Measurements from ENCODE around the gene RCHY1. TPM values are rescaled to one million over a fixed set of nuclear protein-coding genes. Genes with fewer than 3 reads are reported as not detected.

The RCHY1 gene
- total RNA-seq, 2 experiments from 2014 or later, result 20.0 to 25.3 TPM

GRCh38 chr4:75490155-75490554, 24.0 kb downstream of the RCHY1 start:
- Mint-ChIP-seq H3K4me3 (no peak overlapping the region), H3K36me3 (ENCODE audit: low read depth) (peaks cover 36% of the 10 kb centered on the region), H3K27me3 (ENCODE audit: low read depth) (no peaks in the 10 kb centered on the region), H3K9me3 (ENCODE audit: insufficient read depth) (no peaks in the 10 kb centered on the region), H3K27ac (no peak overlapping the region), H3K4me1 (ENCODE audit: low read depth) (no peaks in the 10 kb centered on the region)
- ATAC-seq (no peak), DNase-seq (no peak)
- CTCF ChIA-PET, result interaction anchor here (0.6 to 1.5 kb wide), 2 partner anchors 18 to 607 kb away, joined by 3 read pairs; no protein-coding TSS in a partner anchor
- POLR2A ChIA-PET, result no interaction called here

GRCh38 chr4:75484190-75484589, 30.0 kb downstream of the RCHY1 start:
- Mint-ChIP-seq H3K27me3 (ENCODE audit: low read depth) (no peaks in the 10 kb centered on the region), H3K4me1 (ENCODE audit: low read depth) (no peaks in the 10 kb centered on the region), H3K36me3 (ENCODE audit: low read depth) (peaks cover 44% of the 10 kb centered on the region), H3K9me3 (ENCODE audit: insufficient read depth) (no peaks in the 10 kb centered on the region), H3K4me3 (no peak overlapping the region), H3K27ac (no peak overlapping the region)
- no peak for ATAC-seq
- ChIA-PET POLR2A (no interaction called here), CTCF (no interaction called here)
- no peak for DNase-seq

GRCh38 chr4:75477201-75477600, 37.0 kb downstream of the RCHY1 start:
- Mint-ChIP-seq H3K27ac (no peak overlapping the region), H3K4me3 (no peak overlapping the region), H3K4me1 (ENCODE audit: low read depth) (no peaks in the 10 kb centered on the region), H3K27me3 (ENCODE audit: low read depth) (no peaks in the 10 kb centered on the region), H3K36me3 (ENCODE audit: low read depth) (peaks cover 59% of the 10 kb centered on the region), H3K9me3 (ENCODE audit: insufficient read depth) (peaks cover 15% of the 10 kb centered on the region)
- DNase-seq (no peak), ATAC-seq (no peak)
- POLR2A ChIA-PET, result interaction anchor here (0.6 kb wide), 1 partner anchor 1897 kb away, joined by 5 read pairs; no protein-coding TSS in a partner anchor
- CTCF ChIA-PET, result no interaction called here

- H3K9me3 Mint-ChIP-seq (ENCODE audit: insufficient read depth), result no peaks in the 10 kb centered on the region
- H3K27ac Mint-ChIP-seq, result no peak overlapping the region
- ATAC-seq, result no peak
- peaks cover 8% of the 10 kb centered on the region for H3K36me3 Mint-ChIP-seq (ENCODE audit: low read depth)
- H3K4me1 Mint-ChIP-seq (ENCODE audit: low read depth), result no peaks in the 10 kb centered on the region
- CTCF ChIA-PET, result no interaction called here
- H3K4me3 Mint-ChIP-seq, result no peak overlapping the region
- no peaks in the 10 kb centered on the region for H3K27me3 Mint-ChIP-seq (ENCODE audit: low read depth)
- no peak for DNase-seq
- POLR2A ChIA-PET, result no interaction called here
Measured at GRCh38 chr4:75470738-75471137, 43.5 kb downstream of the RCHY1 start.

GRCh38 chr4:75469896-75470295, 44.3 kb downstream of the RCHY1 start:
- no peak overlapping the region for H3K27ac Mint-ChIP-seq
- no peaks in the 10 kb centered on the region for H3K4me1 Mint-ChIP-seq (ENCODE audit: low read depth)
- H3K4me3 Mint-ChIP-seq, result no peak overlapping the region

GRCh38 chr4:75457365-75457764, 56.8 kb downstream of the RCHY1 start:
- DNase-seq (no peak), ATAC-seq (no peak)
- H3K27ac Mint-ChIP-seq, result no peak overlapping the region
- H3K36me3 Mint-ChIP-seq (ENCODE audit: low read depth), result no peaks in the 10 kb centered on the region
- ChIA-PET POLR2A (no interaction called here), CTCF (no interaction called here)
- no peaks in the 10 kb centered on the region for H3K9me3 Mint-ChIP-seq (ENCODE audit: insufficient read depth)
- peaks cover 4% of the 10 kb centered on the region for H3K27me3 Mint-ChIP-seq (ENCODE audit: low read depth)
- H3K4me3 Mint-ChIP-seq, result no peak overlapping the region
- no peaks in the 10 kb centered on the region for H3K4me1 Mint-ChIP-seq (ENCODE audit: low read depth)

More at GRCh38 chr4:75469896-75470295, 44.3 kb downstream of the RCHY1 start:
- Mint-ChIP-seq H3K9me3 (ENCODE audit: insufficient read depth) (no peaks in the 10 kb centered on the region), H3K27me3 (ENCODE audit: low read depth) (no peaks in the 10 kb centered on the region), H3K36me3 (ENCODE audit: low read depth) (peaks cover 5% of the 10 kb centered on the region)
- CTCF ChIA-PET, result no interaction called here
- DNase-seq, result no peak
- no peak for ATAC-seq
- POLR2A ChIA-PET, result no interaction called here

GRCh38 chr4:75434105-75434504, 80.1 kb downstream of the RCHY1 start:
- ChIA-PET CTCF (no interaction called here), POLR2A (no interaction called here)
- no peak for ATAC-seq
- Mint-ChIP-seq H3K9me3 (ENCODE audit: insufficient read depth) (no peaks in the 10 kb centered on the region), H3K27ac (no peak overlapping the region), H3K4me3 (no peak overlapping the region), H3K27me3 (ENCODE audit: low read depth) (peaks cover 16% of the 10 kb centered on the region), H3K4me1 (ENCODE audit: low read depth) (no peaks in the 10 kb centered on the region), H3K36me3 (ENCODE audit: low read depth) (no peaks in the 10 kb centered on the region)
- DNase-seq, result no peak

- no peak overlapping the region for H3K27ac Mint-ChIP-seq
- ATAC-seq (no peak), DNase-seq (no peak)
- H3K4me3 Mint-ChIP-seq, result no peak overlapping the region
- CTCF ChIA-PET, result no interaction called here
- H3K4me1 Mint-ChIP-seq (ENCODE audit: low read depth), result no peaks in the 10 kb centered on the region
- H3K9me3 Mint-ChIP-seq (ENCODE audit: insufficient read depth), result no peaks in the 10 kb centered on the region
- peaks cover 13% of the 10 kb centered on the region for H3K27me3 Mint-ChIP-seq (ENCODE audit: low read depth)
- no peaks in the 10 kb centered on the region for H3K36me3 Mint-ChIP-seq (ENCODE audit: low read depth)
- POLR2A ChIA-PET, result no interaction called here
Measured at GRCh38 chr4:75432683-75433082, 81.5 kb downstream of the RCHY1 start.

GRCh38 chr4:75429208-75429607, 85.0 kb downstream of the RCHY1 start:
- Mint-ChIP-seq H3K9me3 (ENCODE audit: insufficient read depth) (no peaks in the 10 kb centered on the region), H3K4me1 (ENCODE audit: low read depth) (no peaks in the 10 kb centered on the region), H3K36me3 (ENCODE audit: low read depth) (no peaks in the 10 kb centered on the region), H3K27ac (no peak overlapping the region), H3K27me3 (ENCODE audit: low read depth) (peaks cover 11% of the 10 kb centered on the region), H3K4me3 (no peak overlapping the region)
- CTCF ChIA-PET, result no interaction called here
- ATAC-seq (no peak), DNase-seq (no peak)
- POLR2A ChIA-PET, result no interaction called here

Other genes with a start within 250 kb of the RCHY1 start
- 10 to 100 TPM; 16.1 to 16.7 TPM for gene THAP6, start 70 bp upstream of the RCHY1 start, total RNA-seq
- gene ODAPH, start 41.7 kb upstream of the RCHY1 start, total RNA-seq, result not detected
- gene CDKL2, start 116.1 kb upstream of the RCHY1 start, total RNA-seq, result under 1 TPM; 0.45 to 0.60 TPM
- 100 to 1,000 TPM; 173 to 178 TPM for gene G3BP2, start 159.0 kb upstream of the RCHY1 start, total RNA-seq
- gene USO1, start 210.2 kb upstream of the RCHY1 start, total RNA-seq, result 10 to 100 TPM; 32.5 to 37.5 TPM